Measurements from ENCODE around the gene OR6J1. TPM values are rescaled to one million over a fixed set of nuclear protein-coding genes. Genes with fewer than 3 reads are reported as not detected.

Gene OR6J1
- total and polyA plus RNA-seq, 10 of the 15 experiments (the other 5 are each of a cell fraction or from before 2014, with no cell fraction given), result not detected

DNA sequence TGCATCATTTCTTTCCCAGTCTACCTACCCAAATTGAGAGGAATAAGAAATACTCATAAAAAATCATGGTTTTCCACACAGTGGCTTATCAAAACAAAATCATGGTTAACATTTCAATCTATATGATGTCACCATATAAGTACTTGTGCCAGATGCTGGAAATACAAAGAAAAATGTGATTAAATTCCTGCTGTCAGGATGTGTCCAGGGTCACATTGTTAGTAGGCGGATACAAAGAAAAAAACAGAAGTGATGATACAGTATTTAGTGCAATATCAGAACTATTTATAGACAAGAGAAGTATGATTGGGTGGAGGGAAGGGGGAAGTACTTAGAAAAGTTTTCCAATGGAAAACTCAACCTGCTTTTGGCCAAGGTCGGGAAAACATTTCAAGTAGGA lies 47.0 kb upstream of the OR6J1 start:
- Histone ChIP-seq H3K79me2 (ENCODE audit: control insufficient read depth, insufficient read depth, low read length) (no peaks in the 10 kb centered on the region), H3K4me2 (ENCODE audit: control insufficient read depth, insufficient read depth) (no peak overlapping the region), H3K9ac (ENCODE audit: control insufficient read depth, insufficient read depth, low read length) (no peak overlapping the region), H3K36me3 (ENCODE audit: control insufficient read depth in 2 of 2, insufficient read depth in 2 of 2, low read length in 1 of 2) (no peaks in the 10 kb centered on the region), H4K20me1 (ENCODE audit: control insufficient read depth, insufficient read depth) (no peaks in the 10 kb centered on the region), H3K27ac (ENCODE audit: control insufficient read depth, insufficient read depth) (no peak overlapping the region), H3K4me3 (no peak overlapping the region), H2AFZ (ENCODE audit: control insufficient read depth, low read depth, low read length) (no peak overlapping the region), H3K27me3 (replicated peaks in 1 of 2; ENCODE audit: control insufficient read depth in 2 of 2, insufficient read depth in 2 of 2, low read length in 1 of 2) (no peaks in the 10 kb centered on the region; a peak in 1 of 4 replicates), H3K9me3 (replicated peaks; ENCODE audit: control insufficient read depth, insufficient read depth, low read length) (no peaks in the 10 kb centered on the region; the same call in 1 of the 3 replicates), H3K4me1 (ENCODE audit: control insufficient read depth, insufficient read depth, low read length) (no peaks in the 10 kb centered on the region)
- intact Hi-C loops (cut with micrococcal nuclease; ENCODE audit: unreplicated experiment) (no loop called here), in situ Hi-C loops (cut with MboI) (no loop called here)
- no TSS peak for BruUV-seq (replicated peaks)
- no peak for TF ChIP-seq ZNF384 (IDR thresholded peaks at IDR 0.05; ENCODE audit: borderline replicate concordance, low read depth, low read length)
- TF ChIP-seq MAX (IDR thresholded peaks at IDR 0.05; ENCODE audit: low read depth, low read length), result no peak
- TF ChIP-seq IKZF1 (conservative IDR thresholded peaks at IDR 0.05), result no peak
- TF ChIP-seq ESRRA (IDR thresholded peaks at IDR 0.05; ENCODE audit: low read length), result no peak
- TF ChIP-seq SMAD5 (IDR thresholded peaks at IDR 0.05; ENCODE audit: low read depth), result no peak
- no peak for TF ChIP-seq NFXL1 (IDR thresholded peaks at IDR 0.05; ENCODE audit: borderline replicate concordance)
- no peak for TF ChIP-seq ZNF207 (IDR thresholded peaks at IDR 0.05; ENCODE audit: borderline replicate concordance)
- TF ChIP-seq BHLHE40 (IDR thresholded peaks at IDR 0.05; ENCODE audit: borderline replicate concordance in 1 of 2, low read depth in 2 of 2, low read length in 1 of 2), result no peak
- no peak for TF ChIP-seq SUPT20H (IDR thresholded peaks at IDR 0.05; ENCODE audit: borderline replicate concordance, control insufficient read depth, low read depth, low read length)
- TF ChIP-seq ZBED1 (IDR thresholded peaks at IDR 0.05; ENCODE audit: borderline replicate concordance), result no peak
- no peak for TF ChIP-seq SMARCA5 (IDR thresholded peaks at IDR 0.05)
- no peak for TF ChIP-seq NR2C2 (IDR thresholded peaks at IDR 0.05; ENCODE audit: borderline replicate concordance, control insufficient read depth, insufficient read length, low read depth)
- no peak for TF ChIP-seq SPI1 (IDR thresholded peaks at IDR 0.05; ENCODE audit: borderline replicate concordance, insufficient read depth, low read depth, low read length)
- TF ChIP-seq EED (IDR thresholded peaks at IDR 0.05; ENCODE audit: low read depth), result no peak
- no peak for TF ChIP-seq CREM (IDR thresholded peaks at IDR 0.05; ENCODE audit: low read depth)
- no peak for TF ChIP-seq E2F4 (IDR thresholded peaks at IDR 0.05; ENCODE audit: low read depth, low read length)
- no peak for TF ChIP-seq SRF (IDR thresholded peaks at IDR 0.05; ENCODE audit: low read depth in 2 of 2, low read length in 2 of 2)
- no peak for TF ChIP-seq MXI1 (IDR thresholded peaks at IDR 0.05; ENCODE audit: low read depth, low read length)
- TF ChIP-seq, protein P1, sequence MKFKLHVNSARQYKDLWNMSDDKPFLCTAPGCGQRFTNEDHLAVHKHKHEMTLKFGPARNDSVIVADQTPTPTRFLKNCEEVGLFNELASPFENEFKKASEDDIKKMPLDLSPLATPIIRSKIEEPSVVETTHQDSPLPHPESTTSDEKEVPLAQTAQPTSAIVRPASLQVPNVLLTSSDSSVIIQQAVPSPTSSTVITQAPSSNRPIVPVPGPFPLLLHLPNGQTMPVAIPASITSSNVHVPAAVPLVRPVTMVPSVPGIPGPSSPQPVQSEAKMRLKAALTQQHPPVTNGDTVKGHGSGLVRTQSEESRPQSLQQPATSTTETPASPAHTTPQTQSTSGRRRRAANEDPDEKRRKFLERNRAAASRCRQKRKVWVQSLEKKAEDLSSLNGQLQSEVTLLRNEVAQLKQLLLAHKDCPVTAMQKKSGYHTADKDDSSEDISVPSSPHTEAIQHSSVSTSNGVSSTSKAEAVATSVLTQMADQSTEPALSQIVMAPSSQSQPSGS (IDR thresholded peaks at IDR 0.05; ENCODE audit: low read length), result no peak
- no peak for TF ChIP-seq ZSCAN29 (IDR thresholded peaks at IDR 0.05)
- 33% methylated on average over 2 of the region's 2 CpGs for WGBS (ENCODE audit: insufficient coverage, insufficient replicate concordance, low lambda C conversion rate, missing lambda C conversion rate)
- FAIRE-seq (no peak), DNase-seq (ENCODE audit: low read depth, low spot score) (no peak), ATAC-seq (no peak)
- SMC1A ChIA-PET (ENCODE audit: uncharacterized antibody, unreplicated experiment), result no interaction called here
- CTCF ChIA-PET, result interaction anchor here (1.0 kb wide), 1 partner anchor 25 kb away, joined by 3 read pairs; no protein-coding TSS in a partner anchor
- RAD21 ChIA-PET (ENCODE audit: unreplicated experiment), result interaction anchor here (0.6 kb wide), 1 partner anchor 22 kb away, joined by 3 read pairs; no protein-coding TSS in a partner anchor
- POLR2A ChIA-PET, result no interaction called here
